ENCODE data around the gene LIN28B.

DNA sequence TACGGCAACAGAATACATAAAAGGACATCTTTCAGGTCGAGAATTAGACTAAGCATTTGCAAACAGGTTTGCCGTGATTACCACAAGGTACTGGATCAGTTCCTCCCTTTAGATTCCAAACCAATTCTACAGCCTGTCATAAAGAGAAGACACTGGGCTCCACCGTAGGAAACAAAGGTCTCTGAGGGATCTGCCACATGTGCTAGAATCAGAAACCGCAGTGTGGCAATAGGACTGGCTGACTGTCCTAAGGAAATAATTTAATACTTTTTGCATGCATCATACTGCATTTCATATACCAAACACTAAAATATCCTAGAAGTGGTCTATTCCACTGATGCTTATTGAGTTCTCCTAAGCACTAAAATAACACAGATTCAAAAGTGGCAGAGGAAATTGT lies 163.7 kb downstream of the LIN28B start:
- TF ChIP-seq POLR2AphosphoS5 (IDR thresholded peaks at IDR 0.05) (no peak), EP300 (conservative IDR thresholded peaks at IDR 0.05; ENCODE audit: poor library complexity, severe bottlenecking) (no peak), MXI1 (conservative IDR thresholded peaks at IDR 0.05; ENCODE audit: poor library complexity, severe bottlenecking) (no peak), RAD21 (conservative IDR thresholded peaks at IDR 0.05) (no peak), EZH2 (IDR thresholded peaks at IDR 0.05; ENCODE audit: borderline replicate concordance, insufficient read depth, low read length, poor library complexity, severe bottlenecking) (no peak), TAF1 (IDR thresholded peaks at IDR 0.05; ENCODE audit: low read depth) (no peak)
- TF ChIP-seq, protein P1, sequence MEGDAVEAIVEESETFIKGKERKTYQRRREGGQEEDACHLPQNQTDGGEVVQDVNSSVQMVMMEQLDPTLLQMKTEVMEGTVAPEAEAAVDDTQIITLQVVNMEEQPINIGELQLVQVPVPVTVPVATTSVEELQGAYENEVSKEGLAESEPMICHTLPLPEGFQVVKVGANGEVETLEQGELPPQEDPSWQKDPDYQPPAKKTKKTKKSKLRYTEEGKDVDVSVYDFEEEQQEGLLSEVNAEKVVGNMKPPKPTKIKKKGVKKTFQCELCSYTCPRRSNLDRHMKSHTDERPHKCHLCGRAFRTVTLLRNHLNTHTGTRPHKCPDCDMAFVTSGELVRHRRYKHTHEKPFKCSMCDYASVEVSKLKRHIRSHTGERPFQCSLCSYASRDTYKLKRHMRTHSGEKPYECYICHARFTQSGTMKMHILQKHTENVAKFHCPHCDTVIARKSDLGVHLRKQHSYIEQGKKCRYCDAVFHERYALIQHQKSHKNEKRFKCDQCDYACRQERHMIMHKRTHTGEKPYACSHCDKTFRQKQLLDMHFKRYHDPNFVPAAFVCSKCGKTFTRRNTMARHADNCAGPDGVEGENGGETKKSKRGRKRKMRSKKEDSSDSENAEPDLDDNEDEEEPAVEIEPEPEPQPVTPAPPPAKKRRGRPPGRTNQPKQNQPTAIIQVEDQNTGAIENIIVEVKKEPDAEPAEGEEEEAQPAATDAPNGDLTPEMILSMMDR (IDR thresholded peaks at IDR 0.05; ENCODE audit: poor library complexity, severe bottlenecking) = no peak
- TF ChIP-seq, protein P2, sequence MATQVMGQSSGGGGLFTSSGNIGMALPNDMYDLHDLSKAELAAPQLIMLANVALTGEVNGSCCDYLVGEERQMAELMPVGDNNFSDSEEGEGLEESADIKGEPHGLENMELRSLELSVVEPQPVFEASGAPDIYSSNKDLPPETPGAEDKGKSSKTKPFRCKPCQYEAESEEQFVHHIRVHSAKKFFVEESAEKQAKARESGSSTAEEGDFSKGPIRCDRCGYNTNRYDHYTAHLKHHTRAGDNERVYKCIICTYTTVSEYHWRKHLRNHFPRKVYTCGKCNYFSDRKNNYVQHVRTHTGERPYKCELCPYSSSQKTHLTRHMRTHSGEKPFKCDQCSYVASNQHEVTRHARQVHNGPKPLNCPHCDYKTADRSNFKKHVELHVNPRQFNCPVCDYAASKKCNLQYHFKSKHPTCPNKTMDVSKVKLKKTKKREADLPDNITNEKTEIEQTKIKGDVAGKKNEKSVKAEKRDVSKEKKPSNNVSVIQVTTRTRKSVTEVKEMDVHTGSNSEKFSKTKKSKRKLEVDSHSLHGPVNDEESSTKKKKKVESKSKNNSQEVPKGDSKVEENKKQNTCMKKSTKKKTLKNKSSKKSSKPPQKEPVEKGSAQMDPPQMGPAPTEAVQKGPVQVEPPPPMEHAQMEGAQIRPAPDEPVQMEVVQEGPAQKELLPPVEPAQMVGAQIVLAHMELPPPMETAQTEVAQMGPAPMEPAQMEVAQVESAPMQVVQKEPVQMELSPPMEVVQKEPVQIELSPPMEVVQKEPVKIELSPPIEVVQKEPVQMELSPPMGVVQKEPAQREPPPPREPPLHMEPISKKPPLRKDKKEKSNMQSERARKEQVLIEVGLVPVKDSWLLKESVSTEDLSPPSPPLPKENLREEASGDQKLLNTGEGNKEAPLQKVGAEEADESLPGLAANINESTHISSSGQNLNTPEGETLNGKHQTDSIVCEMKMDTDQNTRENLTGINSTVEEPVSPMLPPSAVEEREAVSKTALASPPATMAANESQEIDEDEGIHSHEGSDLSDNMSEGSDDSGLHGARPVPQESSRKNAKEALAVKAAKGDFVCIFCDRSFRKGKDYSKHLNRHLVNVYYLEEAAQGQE (IDR thresholded peaks at IDR 0.05; ENCODE audit: borderline replicate concordance) = no peak

Data from neural cell (in vitro differentiated cells).